ENCODE data around the gene ALPG. TPM values are rescaled to one million over a fixed set of nuclear protein-coding genes. Genes with fewer than 3 reads are reported as not detected.
"Not testable (repeated sequence)": the region's sequence is repeated elsewhere in the genome, so short reads cannot be mapped to it uniquely, and the experiment has no call there.

The ALPG gene
- total and polyA plus RNA-seq, 5 experiments from 2014 or later: not detected

GRCh38 chr2:232434563-232435374 is 28.1 kb downstream of the ALPG start:
- no peak overlapping the region for H3K27ac Mint-ChIP-seq
- POLR2A ChIA-PET: no interaction called here
- no peak for ATAC-seq

DNA sequence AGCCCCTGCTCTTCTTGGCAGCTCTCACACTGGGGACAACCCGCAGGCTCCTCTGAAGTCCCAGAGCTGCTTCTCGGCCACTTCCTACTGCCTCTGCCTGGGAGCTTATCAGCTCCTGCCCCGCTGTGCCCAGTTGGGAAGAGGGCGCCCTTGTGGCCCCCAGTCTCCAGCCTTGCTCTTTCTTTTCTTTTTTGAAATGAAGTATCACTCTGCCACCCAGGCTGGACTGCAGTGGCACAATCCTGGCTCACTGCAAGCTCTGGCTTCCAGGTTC is 28.7 kb downstream of the ALPG start:
- POLR2A ChIA-PET: no interaction called here
- no peaks in the 10 kb centered on the region for H3K36me3 Mint-ChIP-seq
- DNase-seq (no peak), ATAC-seq (no peak)
- no peak overlapping the region for H3K4me3 Mint-ChIP-seq
- H3K27me3 Mint-ChIP-seq: peaks cover 0 to 4% (median 0%) of the 10 kb centered on the region in 5 donors
- peaks cover 1 to 8% (median 3%) of the 10 kb centered on the region in 4 donors for H3K4me1 Mint-ChIP-seq
- no peaks in the 10 kb centered on the region for H3K9me3 Mint-ChIP-seq
- no peak overlapping the region for H3K27ac Mint-ChIP-seq

More at GRCh38 chr2:232434563-232435374, 28.1 kb downstream of the ALPG start:
- no peak for DNase-seq
- Mint-ChIP-seq H3K27me3 (peaks cover 0 to 4% (median 0%) of the 10 kb centered on the region in 5 donors), H3K36me3 (no peaks in the 10 kb centered on the region), H3K4me3 (no peak overlapping the region), H3K9me3 (no peaks in the 10 kb centered on the region), H3K4me1 (peaks cover 0 to 2% (median under 1%) of the 10 kb centered on the region in 4 donors)

GRCh38 chr2:232435805-232436204 is 29.2 kb downstream of the ALPG start:
- H3K36me3 Mint-ChIP-seq: no peaks in the 10 kb centered on the region
- ATAC-seq: no peak
- peak overlapping the region in 2 of 10 donors; percentile 24 to 38 for H3K27ac Mint-ChIP-seq
- peaks cover 2 to 11% (median 4%) of the 10 kb centered on the region in 4 donors for H3K4me1 Mint-ChIP-seq
- no peak for DNase-seq
- H3K27me3 Mint-ChIP-seq: peaks cover 0 to 4% (median 0%) of the 10 kb centered on the region in 5 donors
- POLR2A ChIA-PET: no interaction called here
- H3K4me3 Mint-ChIP-seq: no peak overlapping the region
- no peaks in the 10 kb centered on the region for H3K9me3 Mint-ChIP-seq

GRCh38 chr2:232436381-232437194 is 29.9 kb downstream of the ALPG start:
- H3K27me3 Mint-ChIP-seq: peaks cover 0 to 4% (median 0%) of the 10 kb centered on the region in 5 donors
- POLR2A ChIA-PET: no interaction called here
- no peaks in the 10 kb centered on the region for H3K36me3 Mint-ChIP-seq
- ATAC-seq (no peak), DNase-seq (no peak)
- peaks cover 3 to 11% (median 4%) of the 10 kb centered on the region in 4 donors for H3K4me1 Mint-ChIP-seq
- H3K4me3 Mint-ChIP-seq: no peak overlapping the region
- H3K27ac Mint-ChIP-seq: peak overlapping the region in 1 of 10 donors; percentile 38
- no peaks in the 10 kb centered on the region for H3K9me3 Mint-ChIP-seq

- POLR2A ChIA-PET: no interaction called here
- H3K4me3 Mint-ChIP-seq: no peak overlapping the region
- no peaks in the 10 kb centered on the region for H3K36me3 Mint-ChIP-seq
- peaks cover 3 to 11% (median 4%) of the 10 kb centered on the region in 4 donors for H3K4me1 Mint-ChIP-seq
- H3K9me3 Mint-ChIP-seq: no peaks in the 10 kb centered on the region
- H3K27ac Mint-ChIP-seq: peak overlapping the region in 2 of 10 donors; percentile 33 to 50
- no peak for ATAC-seq
- peaks cover 0 to 4% (median 0%) of the 10 kb centered on the region in 5 donors for H3K27me3 Mint-ChIP-seq
- DNase-seq: no peak
Observed at GRCh38 chr2:232437195-232437571, 30.5 kb downstream of the ALPG start.

- H3K27me3 Mint-ChIP-seq: peaks cover 0 to 4% (median 0%) of the 10 kb centered on the region in 5 donors
- no peaks in the 10 kb centered on the region for H3K36me3 Mint-ChIP-seq
- POLR2A ChIA-PET: no interaction called here
- peaks cover 3 to 11% (median 4%) of the 10 kb centered on the region in 4 donors for H3K4me1 Mint-ChIP-seq
- DNase-seq: no peak
- no peaks in the 10 kb centered on the region for H3K9me3 Mint-ChIP-seq
- no peak for ATAC-seq
- H3K4me3 Mint-ChIP-seq: peak overlapping the region in 1 of 10 donors; percentile 34
- H3K27ac Mint-ChIP-seq: peak overlapping the region in 1 of 10 donors; percentile 57
Observed at GRCh38 chr2:232438091-232438490, 31.4 kb downstream of the ALPG start.

- no peaks in the 10 kb centered on the region for H3K9me3 Mint-ChIP-seq
- no peak overlapping the region for H3K4me3 Mint-ChIP-seq
- peaks cover 3 to 11% (median 4%) of the 10 kb centered on the region in 4 donors for H3K4me1 Mint-ChIP-seq
- POLR2A ChIA-PET: no interaction called here
- peaks cover 0 to 4% (median 0%) of the 10 kb centered on the region in 5 donors for H3K27me3 Mint-ChIP-seq
- no peak overlapping the region for H3K27ac Mint-ChIP-seq
- DNase-seq (peak in 8 of 10 donors; percentile 21 to 53 (median 39)), ATAC-seq (peak; percentile 38 to 51)
- H3K36me3 Mint-ChIP-seq: no peaks in the 10 kb centered on the region
Observed at GRCh38 chr2:232438951-232439757, 32.5 kb downstream of the ALPG start.

GRCh38 chr2:232439758-232440135 is 33.1 kb downstream of the ALPG start:
- DNase-seq (peak in 4 of 10 donors; percentile 14 to 23 (median 19)), ATAC-seq (no peak)
- H3K4me3 Mint-ChIP-seq: peak overlapping the region in 1 of 10 donors; percentile 41

GRCh38 chr2:232440220-232441018 is 33.8 kb downstream of the ALPG start:
- H3K36me3 Mint-ChIP-seq, H3K27me3 Mint-ChIP-seq, POLR2A ChIA-PET, H3K27ac Mint-ChIP-seq, H3K9me3 Mint-ChIP-seq: not testable (repeated sequence)
- H3K4me3 Mint-ChIP-seq: peak overlapping the region in 5 of 10 donors; percentile 23 to 61 (median 50)
- H3K4me1 Mint-ChIP-seq: peaks cover 3 to 11% (median 4%) of the 10 kb centered on the region in 4 donors
- DNase-seq (peak; percentile 70 to 93 (median 86)), ATAC-seq (peak; percentile 92 to 95)

More at GRCh38 chr2:232439758-232440135, 33.1 kb downstream of the ALPG start:
- H3K4me1 Mint-ChIP-seq: peaks cover 3 to 11% (median 4%) of the 10 kb centered on the region in 4 donors
- H3K9me3 Mint-ChIP-seq: no peaks in the 10 kb centered on the region
- peak overlapping the region in 1 of 10 donors; percentile 33 for H3K27ac Mint-ChIP-seq
- POLR2A ChIA-PET: no interaction called here
- no peaks in the 10 kb centered on the region for H3K36me3 Mint-ChIP-seq
- peaks cover 0 to 4% (median 0%) of the 10 kb centered on the region in 5 donors for H3K27me3 Mint-ChIP-seq

DNA sequence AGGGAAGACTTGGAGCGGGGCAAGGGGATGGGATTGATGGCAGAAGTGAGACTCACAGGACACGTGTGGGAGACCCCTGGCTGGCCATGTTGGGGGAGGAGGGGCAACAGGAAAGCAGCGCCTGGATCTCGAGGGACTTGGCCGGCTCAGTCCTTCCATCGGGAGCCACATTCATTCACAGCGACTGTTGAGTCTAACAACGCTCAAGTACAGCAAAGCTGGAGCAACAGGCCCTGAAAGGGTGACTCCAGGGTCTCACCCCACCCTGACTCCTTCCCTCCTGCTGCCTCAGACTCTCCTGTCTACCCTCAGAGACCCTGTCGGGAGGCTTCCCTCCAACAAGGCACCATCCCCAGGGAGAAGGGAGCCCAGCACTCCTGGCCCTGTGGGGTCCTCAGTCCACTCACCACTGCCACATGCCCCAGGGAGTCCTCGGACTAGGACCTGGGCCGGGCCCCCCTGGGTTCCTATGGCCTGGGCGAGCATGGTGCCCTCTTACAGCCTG is 34.6 kb downstream of the ALPG start:
- ATAC-seq (no peak), DNase-seq (peak in 1 of 10 donors; percentile 48)
- no peak overlapping the region for H3K4me3 Mint-ChIP-seq
- POLR2A ChIA-PET: no interaction called here
- peaks cover 3 to 11% (median 4%) of the 10 kb centered on the region in 4 donors for H3K4me1 Mint-ChIP-seq
- no peaks in the 10 kb centered on the region for H3K36me3 Mint-ChIP-seq
- peaks cover 0 to 4% (median 0%) of the 10 kb centered on the region in 5 donors for H3K27me3 Mint-ChIP-seq
- H3K27ac Mint-ChIP-seq: no peak overlapping the region
- no peaks in the 10 kb centered on the region for H3K9me3 Mint-ChIP-seq

- DNase-seq: peak in 1 of 10 donors; percentile 44
- H3K9me3 Mint-ChIP-seq, H3K4me3 Mint-ChIP-seq, H3K27me3 Mint-ChIP-seq, H3K27ac Mint-ChIP-seq, POLR2A ChIA-PET, ATAC-seq, H3K36me3 Mint-ChIP-seq: not testable (repeated sequence)
- H3K4me1 Mint-ChIP-seq: peaks cover 3 to 11% (median 4%) of the 10 kb centered on the region in 4 donors
Observed at GRCh38 chr2:232441922-232442321, 35.3 kb downstream of the ALPG start.

- H3K27me3 Mint-ChIP-seq, H3K4me3 Mint-ChIP-seq, H3K36me3 Mint-ChIP-seq, ATAC-seq, H3K27ac Mint-ChIP-seq, POLR2A ChIA-PET, H3K9me3 Mint-ChIP-seq, DNase-seq: not testable (repeated sequence)
- peaks cover 3 to 11% (median 6%) of the 10 kb centered on the region in 4 donors for H3K4me1 Mint-ChIP-seq
Observed at GRCh38 chr2:232442431-232442830, 35.8 kb downstream of the ALPG start.
